Endodermal cell (in vitro differentiated cells): ENCODE measurements around the gene SUGCT. TPM values are rescaled to one million over a fixed set of nuclear protein-coding genes. Genes with fewer than 3 reads are reported as not detected.
"Not testable (repeated sequence)": the region's sequence is repeated elsewhere in the genome, so short reads cannot be mapped to it uniquely, and the experiment has no call there.

ENCODE experiments used
- DNase-seq: peaks from one replicate; pipeline ENCODE4 v3.0.0-alpha.2; 2017
- H3K27ac ChIP-seq: 2 replicates; pipeline ENCODE4 v1.5.1; 2013; ENCODE audit warnings: mild to moderate bottlenecking, low read depth, low read length, moderate library complexity
- H3K27me3 ChIP-seq: 2 replicates; pipeline ENCODE4 v1.6.1; 2013; ENCODE audit warnings: mild to moderate bottlenecking, low read length, moderate library complexity; ENCODE audit not compliant: insufficient read depth, control insufficient read depth, poor library complexity, severe bottlenecking
- H3K36me3 ChIP-seq: 2 replicates; pipeline ENCODE4 v1.7.0; 2013; ENCODE audit warnings: mild to moderate bottlenecking, low read length, moderate library complexity; ENCODE audit not compliant: control insufficient read depth, insufficient read depth
- H3K4me1 ChIP-seq: one replicate; pipeline ENCODE4 v1.7.0; 2013; ENCODE audit warnings: low read length; ENCODE audit not compliant: control insufficient read depth, insufficient read depth
- H3K4me3 ChIP-seq: 2 replicates; pipeline ENCODE4 v1.5.1; 2013; ENCODE audit warnings: mild to moderate bottlenecking, low read length, moderate library complexity
- H3K9ac ChIP-seq: 2 replicates; pipeline ENCODE4 v1.6.1; 2013; ENCODE audit warnings: mild to moderate bottlenecking, low read length, moderate library complexity; ENCODE audit not compliant: poor library complexity, severe bottlenecking; ENCODE audit errors: extremely low read depth
- H3K9me3 ChIP-seq: 2 replicates; pipeline ENCODE4 v1.6.1; 2013; ENCODE audit warnings: mild to moderate bottlenecking, low read length, moderate library complexity; ENCODE audit not compliant: control insufficient read depth
- H3K27ac Mint-ChIP-seq: 2 replicates; pipeline ENCODE4 v1.8.0; 2020; ENCODE audit warnings: mixed read lengths
- H3K27me3 Mint-ChIP-seq: 2 replicates; pipeline ENCODE4 v1.8.0; 2021; ENCODE audit warnings: mild to moderate bottlenecking, mixed read lengths; ENCODE audit not compliant: insufficient read depth
- H3K36me3 Mint-ChIP-seq: 2 replicates; pipeline ENCODE4 v1.8.0; 2020; ENCODE audit warnings: low read depth, mixed read lengths
- H3K4me1 Mint-ChIP-seq: 2 replicates; pipeline ENCODE4 v1.8.0; 2020; ENCODE audit warnings: mixed read lengths
- H3K4me3 Mint-ChIP-seq: 2 replicates; pipeline ENCODE4 v1.8.0; 2020; ENCODE audit warnings: mild to moderate bottlenecking, moderate library complexity, mixed read lengths
- H3K9me3 Mint-ChIP-seq: 2 replicates; pipeline ENCODE4 v1.8.0; 2020; ENCODE audit warnings: mild to moderate bottlenecking, mixed read lengths
- CTCF ChIP-seq: fragments of 200-600 bp; sonication (generic); conservative IDR thresholded peaks from 2 replicates; pipeline ENCODE4 v1.5.0; 2021; ENCODE audit warnings: antibody characterized with exemption, mild to moderate bottlenecking
- WGBS, 2 experiments: methylation state at CpG; one replicate each; pipeline versions ENCODE4 v1.1.5 to v1.1.7; 2013; ENCODE audit warnings: missing lambda C conversion rate in 2 of 2, mixed read lengths in 1 of 2; ENCODE audit not compliant: insufficient coverage in 1 of 2, insufficient read length in 1 of 2; 5-methylcytosine and 5-hydroxymethylcytosine counted together
- total RNA-seq, 2 donors: library from RNA; stranded (reverse); fragmentation: NEBNext Ultra II Directional in 1 of 2; extraction: Animal tissue kit (Norgen Biotek cat#: 25700) in 1 of 2; gene quantifications; 2 replicates in 1 of 2; 3 replicates in 1 of 2; pipeline ENCODE4 v1.2.1, GENCODE V29; 2021

SUGCT gene
- total RNA-seq, 2 donors from 2014 or later: 3.6 to 3.9 TPM

- Histone ChIP-seq H3K4me1 (no peaks in the 10 kb centered on the region), H3K9ac (no peak overlapping the region), H3K27me3 (no peaks in the 10 kb centered on the region), H3K9me3 (no peaks in the 10 kb centered on the region), H3K27ac (no peak overlapping the region), H3K4me3 (no peak overlapping the region), H3K36me3 (no peaks in the 10 kb centered on the region)
- TF ChIP-seq CTCF: no peak
- Mint-ChIP-seq H3K27ac (no peak overlapping the region), H3K27me3 (no peaks in the 10 kb centered on the region), H3K4me3 (no peak overlapping the region), H3K9me3 (no peaks in the 10 kb centered on the region), H3K36me3 (no peaks in the 10 kb centered on the region), H3K4me1 (no peaks in the 10 kb centered on the region)
- no peak for DNase-seq
- 90% methylated on average over 2 of the region's 2 CpGs; no CpG with 5 or more reads in 1 of the 2 experiments for WGBS, 2 experiments
These were observed 271.2 kb downstream of the SUGCT start for GRCh38 chr7:40405991-40406390.

- H3K27ac Mint-ChIP-seq: no peak overlapping the region
- H3K9me3 Mint-ChIP-seq: no peaks in the 10 kb centered on the region
- no peak overlapping the region for H3K4me3 Mint-ChIP-seq
- Histone ChIP-seq H3K4me3 (no peak overlapping the region), H3K27me3 (no peaks in the 10 kb centered on the region), H3K9ac (no peak overlapping the region), H3K27ac (no peak overlapping the region), H3K36me3 (no peaks in the 10 kb centered on the region), H3K4me1 (no peaks in the 10 kb centered on the region), H3K9me3 (no peaks in the 10 kb centered on the region)
- DNase-seq: no peak
- no peaks in the 10 kb centered on the region for H3K36me3 Mint-ChIP-seq
- H3K4me1 Mint-ChIP-seq: no peaks in the 10 kb centered on the region
- no peak for TF ChIP-seq CTCF
- no CpG with 5 or more reads among the region's 2 CpGs for WGBS, 2 experiments
- no peaks in the 10 kb centered on the region for H3K27me3 Mint-ChIP-seq
These were observed 277.5 kb downstream of the SUGCT start for GRCh38 chr7:40412323-40412722.

- not testable (repeated sequence) for DNase-seq
- WGBS, 2 experiments: 89 to 96% methylated on average over 4 to 9 of the region's 9 CpGs
These were observed 279.9 kb downstream of the SUGCT start for GRCh38 chr7:40414704-40415103.

DNA sequence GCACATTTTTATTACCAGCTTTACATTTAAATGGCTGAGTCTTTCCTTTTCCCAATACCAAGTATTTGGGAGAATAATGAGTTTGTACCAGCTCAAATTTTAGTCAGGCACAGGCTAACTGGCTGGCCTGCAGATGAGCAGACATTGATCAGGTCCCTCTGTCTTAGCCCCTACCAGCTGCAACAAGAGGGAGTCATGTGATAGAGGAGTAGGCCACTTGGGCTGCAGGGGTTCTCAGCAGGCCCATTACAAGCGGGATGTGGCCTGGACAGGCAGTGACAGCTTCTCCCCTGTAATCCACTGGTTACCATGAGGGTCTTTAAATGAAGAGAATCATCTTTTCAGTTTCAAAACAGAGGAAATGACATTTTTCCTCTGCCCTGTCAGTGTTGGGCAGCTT, 283.6 kb downstream of the SUGCT start:
- Mint-ChIP-seq H3K9me3 (no peaks in the 10 kb centered on the region), H3K27ac (no peak overlapping the region), H3K27me3 (peaks cover 2% of the 10 kb centered on the region), H3K36me3 (no peaks in the 10 kb centered on the region), H3K4me1 (peaks cover 11% of the 10 kb centered on the region), H3K4me3 (no peak overlapping the region)
- no peak for TF ChIP-seq CTCF
- Histone ChIP-seq H3K9me3 (no peaks in the 10 kb centered on the region), H3K27ac (no peak overlapping the region), H3K27me3 (peaks cover 6% of the 10 kb centered on the region), H3K36me3 (no peaks in the 10 kb centered on the region), H3K4me1 (no peaks in the 10 kb centered on the region), H3K9ac (no peak overlapping the region), H3K4me3 (no peak overlapping the region)
- peak; percentile 54 for DNase-seq
- 83% methylated on average over 1 of the region's 1 CpG; no CpG with 5 or more reads in 1 of the 2 experiments for WGBS, 2 experiments

More at GRCh38 chr7:40414704-40415103, 279.9 kb downstream of the SUGCT start:
- H3K36me3 ChIP-seq, H3K9me3 ChIP-seq, H3K36me3 Mint-ChIP-seq, H3K27ac ChIP-seq, H3K4me1 ChIP-seq, H3K27me3 Mint-ChIP-seq, H3K4me3 Mint-ChIP-seq, H3K4me1 Mint-ChIP-seq, H3K4me3 ChIP-seq, H3K27me3 ChIP-seq, H3K27ac Mint-ChIP-seq, H3K9me3 Mint-ChIP-seq, H3K9ac ChIP-seq: not testable (repeated sequence)
